Right atrium auricular region (tissue), 2 donors: ENCODE measurements around the gene TBC1D5. TPM values are rescaled to one million over a fixed set of nuclear protein-coding genes. Genes with fewer than 3 reads are reported as not detected.

Source experiments
- DNase-seq: peaks from one replicate; pipeline ENCODE4 v3.0.0-alpha.2; 2019; ENCODE audit warnings: low spot score
- H3K27ac ChIP-seq, 2 donors: fragments of 200-600 bp; sonication (generic); 1 replicate in 1 of 2; 2 replicates in 1 of 2; pipeline ENCODE4 v1.5.1; 2016 to 2019
- H3K27me3 ChIP-seq, 2 donors: fragments of 200-600 bp; sonication (generic); one replicate each; pipeline versions ENCODE4 v1.5.1 to v1.6.0; 2017 to 2019
- H3K36me3 ChIP-seq: fragments of 200-600 bp; sonication (generic); one replicate; pipeline ENCODE4 v1.5.1; 2016
- H3K4me1 ChIP-seq, 2 donors: fragments of 200-600 bp; sonication (generic); one replicate each; pipeline versions ENCODE4 v1.5.1 to v1.6.0; 2017 to 2019
- H3K4me3 ChIP-seq, 2 donors: fragments of 200-600 bp; sonication (generic); 1 replicate in 1 of 2; 2 replicates in 1 of 2; pipeline ENCODE4 v1.5.1; 2017 to 2019; ENCODE audit warnings: mild to moderate bottlenecking in 1 of 2, moderate library complexity in 1 of 2
- H3K9me3 ChIP-seq, 2 donors: fragments of 200-600 bp; sonication (generic); one replicate each; pipeline ENCODE4 v1.5.1; 2019
- CTCF ChIP-seq, 2 donors: fragments of 200-600 bp; sonication (generic); IDR thresholded peaks; one replicate each; pipeline ENCODE4 v1.5.1; 2019; ENCODE audit warnings: antibody characterized with exemption in 2 of 2
- total RNA-seq, 2 donors: library from RNA; depleted of rRNA; stranded (reverse); fragments of >200 nt; gene quantifications; one replicate each; pipeline ENCODE4 v1.1.0, GENCODE V29; 2016

Gene TBC1D5
- total RNA-seq, 2 donors from 2014 or later = 35.2 to 40.2 TPM

- TF ChIP-seq CTCF (IDR thresholded peaks at IDR 0.05) = no peak
- Histone ChIP-seq H3K9me3 (no peaks in the 10 kb centered on the region), H3K36me3 (no peaks in the 10 kb centered on the region), H3K27me3 (no peaks in the 10 kb centered on the region), H3K4me3 (no peak overlapping the region), H3K27ac (no peak overlapping the region), H3K4me1 (peaks cover 0 to 12% of the 10 kb centered on the region in 2 donors)
- DNase-seq = no peak
These were observed 408.5 kb downstream of the TBC1D5 start for GRCh38 chr3:17333893-17334292.

GRCh38 chr3:17333446-17333845 lies 409.0 kb downstream of the TBC1D5 start:
- peaks cover 0 to 12% of the 10 kb centered on the region in 2 donors for H3K4me1 ChIP-seq
- H3K27me3 ChIP-seq = no peaks in the 10 kb centered on the region
- no peak overlapping the region for H3K27ac ChIP-seq
- no peak for DNase-seq
- no peaks in the 10 kb centered on the region for H3K9me3 ChIP-seq
- H3K36me3 ChIP-seq = no peaks in the 10 kb centered on the region
- H3K4me3 ChIP-seq = no peak overlapping the region
- TF ChIP-seq CTCF (IDR thresholded peaks at IDR 0.05) = no peak

- H3K4me3 ChIP-seq = no peak overlapping the region
- H3K36me3 ChIP-seq = no peaks in the 10 kb centered on the region
- no peaks in the 10 kb centered on the region for H3K9me3 ChIP-seq
- H3K27ac ChIP-seq = no peak overlapping the region
- DNase-seq = no peak
- TF ChIP-seq CTCF (IDR thresholded peaks at IDR 0.05) = no peak
- no peaks in the 10 kb centered on the region for H3K27me3 ChIP-seq
- H3K4me1 ChIP-seq = no peaks in the 10 kb centered on the region
These were observed 411.8 kb downstream of the TBC1D5 start for GRCh38 chr3:17330660-17331059.

- no peak overlapping the region for H3K27ac ChIP-seq
- H3K36me3 ChIP-seq = no peaks in the 10 kb centered on the region
- no peak for TF ChIP-seq CTCF (IDR thresholded peaks at IDR 0.05)
- H3K27me3 ChIP-seq = no peaks in the 10 kb centered on the region
- H3K4me3 ChIP-seq = no peak overlapping the region
- H3K9me3 ChIP-seq = no peaks in the 10 kb centered on the region
- H3K4me1 ChIP-seq = no peaks in the 10 kb centered on the region
- no peak for DNase-seq
These were observed 412.5 kb downstream of the TBC1D5 start for GRCh38 chr3:17329927-17330326.

- no peaks in the 10 kb centered on the region for H3K27me3 ChIP-seq
- H3K27ac ChIP-seq = no peak overlapping the region
- H3K36me3 ChIP-seq = no peaks in the 10 kb centered on the region
- TF ChIP-seq CTCF (IDR thresholded peaks at IDR 0.05) = no peak
- no peaks in the 10 kb centered on the region for H3K9me3 ChIP-seq
- no peak overlapping the region for H3K4me3 ChIP-seq
- peaks cover 0 to 11% of the 10 kb centered on the region in 2 donors for H3K4me1 ChIP-seq
- DNase-seq = no peak
These were observed 420.2 kb downstream of the TBC1D5 start for GRCh38 chr3:17322106-17322793.

GRCh38 chr3:17320266-17320665 lies 422.2 kb downstream of the TBC1D5 start:
- no peak overlapping the region for H3K27ac ChIP-seq
- peaks cover 0 to 11% of the 10 kb centered on the region in 2 donors for H3K4me1 ChIP-seq
- TF ChIP-seq CTCF (IDR thresholded peaks at IDR 0.05) = no peak
- H3K36me3 ChIP-seq = no peaks in the 10 kb centered on the region
- no peak for DNase-seq
- H3K27me3 ChIP-seq = no peaks in the 10 kb centered on the region
- H3K4me3 ChIP-seq = no peak overlapping the region
- H3K9me3 ChIP-seq = no peaks in the 10 kb centered on the region
